Stomach (tissue), 9 donors: ENCODE data around the gene COPG1. TPM values are rescaled to one million over a fixed set of nuclear protein-coding genes. Genes with fewer than 3 reads are reported as not detected.
"Not testable (repeated sequence)": the region's sequence is repeated elsewhere in the genome, so short reads cannot be mapped to it uniquely, and the experiment has no call there.

Experiments
- DNase-seq, 2 donors: peaks; one replicate each; pipeline versions ENCODE4 v3.0.0 to v3.0.0-alpha.2; 2013 to 2019
- H3K27ac ChIP-seq, 5 donors: fragments of 200-600 bp in 4 of 5; sonication (generic) in 4 of 5; one replicate each; pipeline ENCODE4 v1.5.1; 2013 to 2019; ENCODE audit warnings: mild to moderate bottlenecking in 1 of 5, moderate library complexity in 1 of 5
- H3K27me3 ChIP-seq, 3 donors: fragments of 200-600 bp; sonication (generic); one replicate each; pipeline ENCODE4 v1.5.1; 2017 to 2019; ENCODE audit warnings: mixed run types in 1 of 3
- H3K36me3 ChIP-seq, 4 donors: fragments of 200-600 bp; sonication (generic); 1 replicate in 3 of 4; 2 replicates in 1 of 4; pipeline ENCODE4 v1.5.1; 2016 to 2019
- H3K4me1 ChIP-seq, 4 donors: fragments of 200-600 bp; sonication (generic); one replicate each; pipeline ENCODE4 v1.5.1; 2016 to 2019
- H3K4me3 ChIP-seq, 4 donors: fragments of 200-600 bp; sonication (generic) in 3 of 4; one replicate each; pipeline ENCODE4 v1.5.1; 2016 to 2019; ENCODE audit warnings: mild to moderate bottlenecking in 1 of 4
- H3K9me3 ChIP-seq, 4 donors: fragments of 200-600 bp; sonication (generic); one replicate each; pipeline ENCODE4 v1.5.1; 2016 to 2019
- EP300 ChIP-seq: sonication (generic); formaldehyde crosslinking; IDR thresholded peaks from one replicate; pipeline ENCODE4 v1.6.1; 2017; ENCODE audit warnings: antibody characterized with exemption
- POLR2A ChIP-seq, 4 donors: fragments of 450-650 bp; IDR thresholded peaks; one replicate each; pipeline ENCODE4 v1.6.1; 2016; ENCODE audit warnings: antibody characterized with exemption in 4 of 4, control low read depth in 2 of 4, mild to moderate bottlenecking in 1 of 4, moderate library complexity in 1 of 4
- POLR2AphosphoS5 ChIP-seq, 3 donors: sonication (generic); formaldehyde crosslinking; IDR thresholded peaks; one replicate each; pipeline ENCODE4 v1.6.1; 2016; ENCODE audit warnings: antibody characterized with exemption in 3 of 3
- WGBS, 5 donors: extraction: QIAGEN DNeasy Blood & Tissue Kit in 3 of 5; methylation state at CpG; one replicate each; pipeline versions ENCODE4 v1.1.5 to v1.1.7; 2013 to 2018; 5-methylcytosine and 5-hydroxymethylcytosine counted together
- intact Hi-C: fragments of 100-400 bp; cut with DNase I; formaldehyde crosslinking; loops from one replicate; pipeline ENCODE4 v1.15.1; 2023; ENCODE audit warnings: low total_unique reads
- polyA plus RNA-seq, 3 donors: library from polyadenylated mRNA; stranded (reverse); fragments of 200-250 nt; gene quantifications; one replicate each; pipeline ENCODE4 v1.2.3, GENCODE V29; 2013
- total RNA-seq, 5 donors: library from RNA; depleted of rRNA; stranded (reverse); fragments of >200 nt; gene quantifications; one replicate each; pipeline versions ENCODE4 v1.1.0 to v1.2.3, GENCODE V29; 2014 to 2016
- TF ChIP-seq, protein P1 (sequence below), 7 experiments: fragments of 450-650 bp in 4 of 7; fragments of 200-600 bp in 3 of 7; sonication (generic) in 3 of 7; IDR thresholded peaks; one replicate each; pipeline ENCODE4 v1.5.1; 2016 to 2019; ENCODE audit warnings: antibody characterized with exemption in 7 of 7, control low read depth in 2 of 7, mild to moderate bottlenecking in 1 of 7
- donor health status: healthy with polysubstance abuse.
- donor health status: Bipolar disorder and iron deficiency.
- donor health status: healthy.

COPG1 gene
- total and polyA plus RNA-seq, 8 donors: 38.5 to 356 (median 113) TPM

DNA sequence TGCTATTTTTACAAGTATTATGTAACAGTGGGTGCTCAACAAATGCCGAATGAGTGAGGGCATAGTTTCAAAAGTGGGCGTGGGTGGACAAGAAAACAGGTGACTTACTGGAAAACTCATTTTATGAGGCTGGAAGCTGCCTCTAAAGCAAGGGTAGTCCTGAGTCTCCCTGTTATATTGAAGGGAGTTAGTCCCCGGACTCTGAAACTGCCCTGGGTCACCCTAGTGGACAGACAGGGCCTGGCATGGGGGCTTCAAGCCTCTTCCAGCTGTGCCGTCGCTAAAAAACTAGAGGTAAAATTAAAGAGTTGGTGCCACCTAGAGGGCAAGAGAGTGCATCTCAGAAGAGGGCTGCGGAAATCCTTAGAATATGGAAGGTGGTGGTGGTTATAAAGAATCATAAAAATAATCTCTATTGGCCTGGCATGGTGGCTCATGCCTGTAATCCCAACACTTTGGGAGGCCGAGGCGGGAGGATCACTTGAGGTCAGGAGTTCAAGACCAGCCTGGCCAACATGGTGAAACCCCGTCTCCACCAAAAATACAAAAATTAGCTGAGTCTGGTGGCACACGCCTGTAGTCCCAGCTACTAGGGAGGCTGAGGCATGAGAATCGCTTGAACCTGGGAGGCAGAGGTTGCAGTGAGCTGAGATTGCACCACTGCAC is 3.6 kb upstream of the COPG1 start:
- peak; percentile 73 to 94 for DNase-seq

DNA sequence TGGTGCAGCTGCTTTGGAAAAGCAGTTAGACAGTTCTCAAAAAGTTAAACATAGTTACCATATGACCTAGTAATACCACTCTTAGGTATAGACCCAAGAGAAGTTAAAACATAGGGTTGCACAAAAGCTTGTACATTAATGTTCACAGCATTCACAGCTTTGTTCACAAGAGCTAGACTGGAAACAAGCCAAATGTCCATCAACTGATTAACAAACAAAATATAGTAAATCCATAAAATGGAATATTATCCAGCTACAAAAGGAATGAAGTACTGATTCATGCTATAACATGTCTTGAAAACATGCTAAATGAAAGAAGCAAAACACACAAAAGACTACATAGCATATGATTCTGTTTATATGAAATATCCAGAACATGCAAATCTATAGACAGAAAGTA is 2.8 kb upstream of the COPG1 start:
- TF ChIP-seq POLR2A (IDR thresholded peaks at IDR 0.05) (no peak), EP300 (no peak), POLR2AphosphoS5 (IDR thresholded peaks at IDR 0.05) (no peak)
- TF ChIP-seq, protein P1, sequence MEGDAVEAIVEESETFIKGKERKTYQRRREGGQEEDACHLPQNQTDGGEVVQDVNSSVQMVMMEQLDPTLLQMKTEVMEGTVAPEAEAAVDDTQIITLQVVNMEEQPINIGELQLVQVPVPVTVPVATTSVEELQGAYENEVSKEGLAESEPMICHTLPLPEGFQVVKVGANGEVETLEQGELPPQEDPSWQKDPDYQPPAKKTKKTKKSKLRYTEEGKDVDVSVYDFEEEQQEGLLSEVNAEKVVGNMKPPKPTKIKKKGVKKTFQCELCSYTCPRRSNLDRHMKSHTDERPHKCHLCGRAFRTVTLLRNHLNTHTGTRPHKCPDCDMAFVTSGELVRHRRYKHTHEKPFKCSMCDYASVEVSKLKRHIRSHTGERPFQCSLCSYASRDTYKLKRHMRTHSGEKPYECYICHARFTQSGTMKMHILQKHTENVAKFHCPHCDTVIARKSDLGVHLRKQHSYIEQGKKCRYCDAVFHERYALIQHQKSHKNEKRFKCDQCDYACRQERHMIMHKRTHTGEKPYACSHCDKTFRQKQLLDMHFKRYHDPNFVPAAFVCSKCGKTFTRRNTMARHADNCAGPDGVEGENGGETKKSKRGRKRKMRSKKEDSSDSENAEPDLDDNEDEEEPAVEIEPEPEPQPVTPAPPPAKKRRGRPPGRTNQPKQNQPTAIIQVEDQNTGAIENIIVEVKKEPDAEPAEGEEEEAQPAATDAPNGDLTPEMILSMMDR (IDR thresholded peaks at IDR 0.05): no peak
- intact Hi-C loops: no loop called here
- Histone ChIP-seq H3K4me3 (no peak overlapping the region), H3K36me3 (peaks cover 5 to 8% (median 7%) of the 10 kb centered on the region in 4 donors), H3K9me3 (no peaks in the 10 kb centered on the region), H3K27me3 (no peaks in the 10 kb centered on the region), H3K4me1 (peaks cover 23 to 56% (median 40%) of the 10 kb centered on the region in 4 donors), H3K27ac (no peak overlapping the region)
- no peak for DNase-seq

More for the DNA sequence above, 3.6 kb upstream of the COPG1 start:
- intact Hi-C loops, H3K27me3 ChIP-seq, H3K9me3 ChIP-seq, H3K4me3 ChIP-seq, H3K36me3 ChIP-seq: not testable (repeated sequence)
- 15 to 19% (median 18%) methylated on average over 11 of the region's 11 CpGs for WGBS, 5 donors
- H3K4me1 ChIP-seq: peaks cover 14 to 48% (median 31%) of the 10 kb centered on the region in 4 donors
- peak overlapping the region in 3 of 5 donors; percentile 63 to 80 (median 70) for H3K27ac ChIP-seq
- TF ChIP-seq, protein P1 (IDR thresholded peaks at IDR 0.05): peak in 5 of 7 experiments; percentile 82 to 93 (median 89)
- peak; percentile 7 to 85 (median 27) for TF ChIP-seq POLR2AphosphoS5 (IDR thresholded peaks at IDR 0.05)

DNA sequence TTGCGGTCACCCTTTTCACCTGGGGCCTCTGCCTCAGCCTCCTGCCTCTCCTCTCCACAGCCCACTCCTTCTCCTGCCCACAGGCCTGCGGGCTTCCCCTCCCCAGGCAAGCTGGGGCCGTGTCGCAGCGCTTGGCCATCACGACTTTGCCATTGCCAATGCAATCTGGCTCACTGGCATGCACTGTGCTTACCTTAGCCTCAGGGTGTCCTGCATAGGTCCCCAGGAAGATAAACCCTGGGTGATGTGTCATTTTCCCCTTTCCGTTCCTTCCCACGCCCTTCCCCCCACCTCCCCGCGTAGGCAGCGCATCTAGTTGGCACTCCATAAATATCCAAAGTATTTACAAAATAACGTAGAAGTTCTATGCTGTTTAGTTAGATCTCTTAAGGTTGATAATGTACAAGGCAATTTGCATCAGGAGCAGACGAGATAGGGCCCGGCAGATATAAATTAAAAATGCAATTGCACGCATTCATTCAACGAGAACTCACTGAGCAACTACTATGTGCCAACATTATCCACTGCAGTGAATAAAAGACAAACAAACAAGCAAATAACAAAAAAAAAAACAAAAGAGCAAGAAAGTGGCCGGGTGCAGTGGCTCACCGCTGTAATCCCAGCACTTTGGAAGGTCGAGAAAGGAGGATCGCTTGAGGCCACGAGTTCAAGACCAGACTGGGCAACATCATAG is 973 bp upstream of the COPG1 start:
- Histone ChIP-seq H3K36me3 (peaks cover 23 to 26% (median 25%) of the 10 kb centered on the region in 4 donors), H3K27me3 (no peaks in the 10 kb centered on the region), H3K9me3 (no peaks in the 10 kb centered on the region), H3K4me1 (peaks cover 24 to 74% (median 53%) of the 10 kb centered on the region in 4 donors), H3K27ac (peak overlapping the region; percentile 89 to 98 (median 92)), H3K4me3 (peak overlapping the region; percentile 78 to 96 (median 88))
- no peak for TF ChIP-seq POLR2A (IDR thresholded peaks at IDR 0.05)
- no peak for TF ChIP-seq EP300
- TF ChIP-seq POLR2AphosphoS5 (IDR thresholded peaks at IDR 0.05): no peak
- TF ChIP-seq, protein P1 (IDR thresholded peaks at IDR 0.05): no peak
- DNase-seq: peak in 1 of 2 donors; percentile 10
- intact Hi-C loops: no loop called here
- WGBS, 5 donors: 29 to 46% (median 41%) methylated on average over 20 to 21 of the region's 21 CpGs

DNA sequence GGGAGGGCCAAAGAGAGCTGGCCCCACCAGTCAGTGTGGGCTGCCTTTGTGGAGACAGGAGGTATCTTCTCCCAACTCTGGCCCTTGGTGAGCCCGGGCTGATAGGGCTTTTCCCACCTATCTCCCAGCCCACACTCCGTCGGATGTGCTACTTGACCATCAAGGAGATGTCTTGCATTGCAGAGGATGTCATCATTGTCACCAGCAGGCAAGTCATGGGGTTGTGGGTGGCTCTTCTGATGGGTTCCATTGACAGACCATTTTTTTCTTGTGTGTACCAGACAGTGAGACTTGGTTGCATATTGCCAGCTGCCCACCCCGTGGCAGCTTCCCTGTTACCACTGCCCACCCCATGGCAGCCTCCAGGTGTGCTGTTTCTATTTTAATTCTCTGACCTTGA is 3.3 kb downstream of the COPG1 start:
- H3K36me3 ChIP-seq: peaks cover 64 to 69% (median 68%) of the 10 kb centered on the region in 4 donors
- no peak for DNase-seq
- peaks cover 24 to 52% (median 40%) of the 10 kb centered on the region in 4 donors for H3K4me1 ChIP-seq
- H3K27ac ChIP-seq: no peak overlapping the region
- no peaks in the 10 kb centered on the region for H3K9me3 ChIP-seq
- H3K27me3 ChIP-seq: no peaks in the 10 kb centered on the region
- 90 to 97% (median 94%) methylated on average over 4 of the region's 4 CpGs for WGBS, 5 donors
- TF ChIP-seq POLR2A (IDR thresholded peaks at IDR 0.05) (no peak), POLR2AphosphoS5 (IDR thresholded peaks at IDR 0.05) (no peak)
- intact Hi-C loops: no loop called here
- no peak overlapping the region for H3K4me3 ChIP-seq
